ENCODE data around the gene GPX5.
"Not testable (repeated sequence)": the region's sequence is repeated elsewhere in the genome, so short reads cannot be mapped to it uniquely, and the experiment has no call there.

The GPX5 gene

GRCh38 chr6:28525496-28526039 is at the start of gene GPX5:
GPX5 (plus strand) TSS chr6:28525881; CDS start chr6:28526014, 133 bp downstream.
- FAIRE-seq: no peak

DNA sequence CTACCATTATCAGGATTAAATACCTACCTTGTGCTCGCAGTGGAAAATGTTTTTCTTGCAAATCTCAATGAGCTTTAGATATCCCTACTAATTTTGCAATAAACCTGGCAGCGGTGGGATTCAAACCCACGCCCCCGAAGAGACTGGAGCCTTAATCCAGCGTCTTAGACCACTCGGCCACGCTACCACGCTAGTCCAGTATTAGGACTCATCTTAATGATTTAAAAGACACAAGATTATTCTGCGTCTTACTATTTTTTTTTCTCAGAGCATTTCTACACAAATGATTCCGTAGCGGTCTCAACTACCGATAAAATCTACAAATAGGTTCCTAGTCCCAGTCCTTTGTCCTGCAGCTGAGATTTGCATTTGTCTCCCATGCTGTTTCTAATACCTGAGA is 47.2 kb upstream of the GPX5 start:
- FAIRE-seq: no peak

- FAIRE-seq: no peak
Observed at GRCh38 chr6:28480253-28480932, 45.3 kb upstream of the GPX5 start.

- no peak for FAIRE-seq
Observed at GRCh38 chr6:28485482-28485881, 40.2 kb upstream of the GPX5 start.

DNA sequence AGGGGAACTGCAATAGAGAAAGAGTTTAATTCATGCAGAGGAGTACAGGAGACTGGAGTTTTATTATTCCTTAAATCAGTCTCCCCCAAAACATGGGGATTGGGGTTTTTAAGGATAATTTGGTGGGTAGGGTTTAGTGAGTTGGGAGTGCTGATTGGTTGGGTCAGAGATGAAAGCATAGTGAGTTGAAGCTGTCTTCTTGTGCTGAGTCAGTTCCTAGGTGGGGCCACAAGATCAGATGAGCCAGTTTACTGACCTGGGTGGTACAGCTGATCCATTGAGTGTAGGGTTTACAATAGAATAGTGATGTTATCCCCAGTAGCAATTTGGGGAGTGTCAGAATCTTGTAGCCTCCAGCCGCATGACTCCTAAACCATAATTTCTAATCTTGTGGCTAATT is 39.1 kb upstream of the GPX5 start:
- no peak for FAIRE-seq

DNA sequence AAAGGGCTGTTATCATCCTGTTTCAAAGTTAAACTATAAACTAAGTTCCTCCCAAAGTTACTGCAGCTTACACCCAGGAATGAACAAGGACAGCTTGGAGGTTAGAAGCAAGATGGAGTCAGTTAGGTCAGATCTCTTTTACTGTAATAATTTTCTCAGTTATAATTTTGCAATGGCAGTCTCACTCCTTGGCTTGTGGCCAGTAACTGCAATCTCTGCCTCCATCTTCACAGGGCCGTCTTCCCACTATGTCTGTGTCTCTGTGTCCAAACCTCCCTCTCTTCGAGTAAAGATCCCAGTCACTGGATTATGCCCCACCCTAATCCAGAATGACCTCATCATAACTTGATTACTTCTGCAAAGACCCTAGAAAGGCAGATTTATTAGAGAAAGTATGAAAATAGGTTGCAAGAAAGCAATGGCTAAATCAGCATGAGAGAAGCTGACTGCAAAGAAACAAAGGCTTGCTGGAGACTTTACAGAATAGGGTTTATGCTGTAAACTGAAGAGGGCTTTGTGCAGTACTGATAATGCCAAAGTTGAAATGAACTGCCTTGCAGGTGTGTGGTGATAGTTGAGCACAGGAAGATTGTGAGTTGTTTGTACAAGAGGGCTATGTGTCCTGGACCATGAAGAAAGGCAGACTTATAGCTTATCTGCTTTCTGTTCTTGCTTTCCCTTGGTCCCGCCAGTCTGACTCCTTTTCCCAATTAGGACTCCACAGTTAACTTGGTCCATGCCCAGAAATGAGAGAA is 38.5 kb upstream of the GPX5 start:
- no peak for FAIRE-seq

DNA sequence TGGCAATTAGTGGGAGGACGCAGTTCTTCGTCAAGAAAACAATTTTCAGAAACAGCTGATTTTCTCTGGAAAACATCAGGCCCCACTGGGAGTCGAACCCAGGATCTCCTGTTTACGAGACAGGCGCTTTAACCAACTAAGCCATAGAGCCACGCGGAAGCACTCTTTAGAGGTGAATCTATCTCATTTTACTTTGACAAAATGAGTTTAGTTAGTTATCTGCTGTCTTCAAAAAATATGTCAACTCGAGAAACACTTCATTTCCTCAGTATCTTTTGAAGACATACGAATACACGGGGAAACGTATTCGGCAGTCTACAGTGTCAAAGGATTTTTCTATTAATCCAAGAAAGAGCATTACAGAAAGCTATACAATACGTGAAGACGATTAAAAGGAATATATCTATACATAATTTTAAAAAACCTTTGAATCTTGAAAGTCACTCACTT is 36.7 kb upstream of the GPX5 start:
- no peak for FAIRE-seq

GRCh38 chr6:28489366-28490204 is 36.1 kb upstream of the GPX5 start:
- no peak for FAIRE-seq

DNA sequence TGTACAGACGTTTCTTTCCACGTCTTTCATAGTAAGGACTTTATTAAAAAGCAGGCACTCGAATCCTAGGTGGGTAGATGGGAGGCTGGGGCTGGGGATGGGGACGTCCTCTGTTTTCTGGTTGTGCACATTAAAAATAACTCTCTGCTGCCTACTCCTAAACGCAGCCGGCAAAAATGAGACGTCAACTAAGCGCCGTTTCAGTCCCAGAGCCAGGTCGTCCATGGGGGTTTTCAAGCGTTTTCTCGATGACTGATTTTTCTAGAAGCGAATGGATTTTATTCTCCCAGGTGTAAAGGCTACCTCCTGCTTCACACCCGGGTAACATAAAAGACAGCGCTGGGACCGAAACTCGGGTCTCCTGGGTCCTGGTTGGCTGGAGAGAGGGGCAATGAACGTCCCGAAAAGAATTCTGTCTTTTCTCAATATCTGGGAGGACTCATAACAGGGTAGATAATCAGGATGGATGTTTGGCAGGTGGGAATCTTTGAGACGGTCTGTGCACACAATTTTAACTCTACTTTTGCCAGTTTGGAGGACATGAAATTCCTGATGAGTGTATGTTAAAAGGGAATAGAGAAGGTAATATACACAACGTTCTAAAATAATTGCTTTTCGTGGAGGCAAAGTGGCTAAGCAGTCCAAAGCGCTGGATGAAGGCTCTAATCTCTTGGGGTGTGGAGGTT is 35.3 kb upstream of the GPX5 start:
- no peak for FAIRE-seq

DNA sequence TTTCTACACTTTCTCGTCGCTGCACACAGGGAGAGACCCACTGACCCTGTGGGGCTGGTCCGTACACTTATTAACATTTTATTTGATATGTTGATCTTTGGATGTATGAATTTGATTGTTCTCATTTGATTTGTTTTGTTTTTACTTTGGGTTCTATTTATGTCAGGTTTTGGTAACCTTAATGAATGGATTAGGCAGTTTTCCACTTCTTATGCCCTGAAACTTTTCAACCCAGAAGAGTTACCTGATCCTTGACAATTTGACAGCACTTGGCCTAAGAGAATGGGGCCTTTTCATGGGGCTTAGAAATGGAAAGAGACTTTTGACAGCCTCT is 33.7 kb upstream of the GPX5 start:
- no peak for FAIRE-seq

- no peak for FAIRE-seq
Observed at GRCh38 chr6:28496099-28496779, 29.4 kb upstream of the GPX5 start.

GRCh38 chr6:28497306-28497705 is 28.4 kb upstream of the GPX5 start:
- FAIRE-seq: no peak

- FAIRE-seq: no peak
Observed at GRCh38 chr6:28497893-28498292, 27.8 kb upstream of the GPX5 start.

DNA sequence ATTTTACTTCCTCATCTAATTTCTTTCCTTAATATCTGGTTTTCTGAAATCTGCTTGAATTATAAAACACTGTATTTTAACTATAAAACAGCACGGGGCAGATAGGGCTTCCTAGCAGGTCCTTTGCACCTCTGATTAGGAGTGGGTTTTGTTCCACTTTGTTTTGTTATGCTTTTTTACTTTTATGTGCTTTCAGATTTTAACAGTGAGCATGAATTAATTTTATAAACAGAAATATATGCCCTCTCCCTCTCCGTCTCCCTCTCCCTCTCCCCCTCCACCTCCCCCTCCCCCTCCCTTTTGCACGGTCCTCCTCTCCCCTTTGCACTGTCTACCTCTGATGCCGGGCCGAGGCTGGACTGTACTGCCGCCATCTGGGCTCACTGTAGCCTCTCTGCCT is 24.4 kb upstream of the GPX5 start:
- FAIRE-seq: no peak

DNA sequence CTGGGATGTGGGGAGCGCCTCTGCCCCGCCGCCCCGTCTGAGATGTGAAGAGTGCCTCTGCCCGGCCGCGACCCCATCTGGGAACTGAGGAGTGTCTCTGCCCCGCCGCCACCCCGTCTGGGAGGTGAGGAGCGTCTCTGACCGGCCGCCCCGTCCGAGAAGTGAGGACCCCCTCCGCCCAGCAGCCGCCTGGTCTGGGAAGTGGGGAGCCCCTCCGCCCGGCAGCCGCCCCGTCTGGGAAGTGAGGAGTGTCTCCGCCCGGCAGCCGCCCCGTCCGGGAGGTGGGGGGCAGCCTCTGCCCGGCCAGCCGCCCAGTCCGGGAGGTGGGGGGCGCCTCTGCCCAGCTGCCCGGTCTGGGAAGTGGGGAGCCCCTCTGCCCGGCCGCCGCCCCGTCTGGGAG is 23.5 kb upstream of the GPX5 start:
- not testable (repeated sequence) for FAIRE-seq

GRCh38 chr6:28502709-28503305 is 22.9 kb upstream of the GPX5 start:
- FAIRE-seq: not testable (repeated sequence)

GRCh38 chr6:28505733-28506132 is 19.9 kb upstream of the GPX5 start:
- FAIRE-seq: no peak

DNA sequence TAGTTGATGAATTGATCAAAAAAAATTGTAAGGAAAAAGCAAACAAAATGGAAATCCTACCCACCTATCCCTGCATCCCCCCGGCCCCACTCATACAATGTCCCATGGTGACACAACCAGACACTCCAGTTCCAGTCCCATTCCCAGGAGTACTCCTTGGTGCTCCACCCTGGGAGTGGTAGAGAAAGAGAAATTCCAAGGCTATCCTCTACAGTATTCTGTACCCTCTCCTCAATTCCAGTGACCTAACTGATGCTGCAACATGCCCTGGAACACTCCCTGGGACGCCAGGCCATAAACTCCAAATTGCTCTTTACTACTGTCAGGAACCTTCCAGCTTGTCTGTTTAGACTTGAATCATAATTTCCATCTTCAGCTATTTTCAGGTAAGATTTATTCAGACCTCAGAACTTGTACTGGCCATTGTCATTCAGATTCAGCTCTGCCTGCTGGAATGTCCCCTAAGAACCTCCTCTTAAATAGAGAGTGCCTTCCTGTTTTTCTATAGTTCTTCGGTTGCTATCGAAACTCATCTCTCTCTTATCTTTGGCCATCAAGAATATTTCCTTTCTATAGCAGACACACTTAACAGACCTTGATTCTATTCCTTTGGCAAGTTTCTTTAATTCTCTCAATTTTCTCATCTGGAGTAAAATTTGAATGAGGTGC is 18.7 kb upstream of the GPX5 start:
- no peak for FAIRE-seq

DNA sequence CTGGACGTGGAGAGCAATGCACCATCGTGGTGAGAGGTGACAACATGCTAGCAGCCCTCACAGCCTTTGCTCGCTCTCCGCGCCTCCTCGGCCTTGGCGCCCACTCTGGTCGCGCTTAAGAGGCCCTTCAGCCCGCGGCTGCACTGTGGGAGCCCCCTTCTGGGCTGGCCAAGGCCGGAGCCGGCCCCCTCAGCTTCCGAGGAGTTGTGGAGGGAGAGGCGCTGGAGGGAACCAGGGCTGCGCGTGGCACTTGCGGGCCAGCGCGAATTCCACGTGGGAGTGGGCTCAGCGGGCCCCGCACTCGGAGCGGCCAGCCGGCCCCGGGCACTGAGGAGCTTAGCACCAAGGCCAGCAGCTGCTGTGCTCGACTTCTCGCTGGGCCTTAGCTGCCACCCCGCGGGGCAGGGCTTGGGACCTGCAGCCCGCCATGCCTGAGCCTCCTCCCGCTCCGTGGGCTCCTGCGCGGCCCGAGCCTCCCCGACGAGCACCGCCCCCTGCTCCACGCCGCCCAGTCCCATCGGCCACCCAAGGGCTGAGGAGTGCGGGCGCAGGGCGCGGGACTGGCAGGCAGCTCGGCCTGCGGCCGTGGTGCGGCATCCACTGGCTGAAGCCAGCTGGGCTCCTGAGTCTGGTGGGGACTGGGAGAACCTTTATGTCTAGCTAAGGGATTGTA is 13.9 kb upstream of the GPX5 start:
- FAIRE-seq: no peak

DNA sequence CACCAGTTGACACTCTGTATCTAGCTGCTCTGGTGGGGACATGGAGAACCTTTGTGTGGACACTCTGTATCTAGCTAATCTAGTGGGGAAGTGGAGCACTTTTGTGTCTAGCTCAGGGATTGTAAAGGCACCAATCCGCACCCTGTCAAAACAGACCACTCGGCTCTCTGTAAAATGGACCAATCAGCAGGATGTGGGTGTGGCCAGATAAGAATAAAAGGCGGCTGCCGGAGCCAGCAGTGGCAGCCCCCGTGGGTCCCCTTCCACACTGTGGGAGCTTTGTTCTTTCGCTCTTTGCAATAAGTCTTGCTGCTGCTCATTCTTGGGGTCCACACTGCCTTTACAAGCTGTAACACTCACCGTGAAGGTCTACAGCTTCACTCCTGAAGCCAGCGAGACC is 13.3 kb upstream of the GPX5 start:
- FAIRE-seq: not testable (repeated sequence)

DNA sequence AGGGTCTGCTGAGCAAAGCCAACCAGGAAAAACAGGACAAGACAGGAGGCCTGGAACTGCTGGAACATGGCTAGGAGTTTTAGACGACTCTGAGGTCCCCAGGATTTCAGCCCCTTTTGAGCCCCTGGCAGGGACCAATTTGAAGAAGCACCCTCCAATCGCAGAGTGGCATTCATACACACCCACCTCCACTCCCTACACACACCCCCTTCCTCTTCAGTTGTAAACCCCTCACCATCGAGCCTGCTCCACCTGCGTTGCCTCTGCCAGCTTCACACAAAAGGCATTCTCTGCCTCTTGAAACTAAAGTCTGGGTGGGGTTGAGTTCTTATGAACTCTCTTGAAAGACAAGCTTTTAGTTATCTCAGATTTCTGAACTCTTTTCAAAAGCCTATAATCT is 10.0 kb upstream of the GPX5 start, which contains the start of gene GPX6:
TSS of gene GPX6 (minus strand) at position 118 of the 400 bp plus-strand sequence. CDS start at position 68, 50 bp downstream.
- FAIRE-seq: no peak

Data from islet of Langerhans (tissue), 1 donor.